Mammary epithelial cell (primary cell): ENCODE results near the gene SLC35A3.

ENCODE experiments used
- CTCF ChIP-seq, 2 donors: IDR thresholded peaks in 1 of 2; conservative IDR thresholded peaks in 1 of 2; 2 replicates each; pipeline ENCODE4 v1.5.1; 2011 to 2012; ENCODE audit warnings: inconsistent platforms in 2 of 2, low read length in 2 of 2, mild to moderate bottlenecking in 2 of 2, control low read depth in 1 of 2, low read depth in 1 of 2; ENCODE audit not compliant: insufficient read depth in 1 of 2; ENCODE audit errors: extremely low read depth in 1 of 2
- EZH2 ChIP-seq: IDR thresholded peaks from 2 replicates; pipeline ENCODE4 v1.6.1; 2012; ENCODE audit warnings: low read length, inconsistent platforms, borderline replicate concordance

DNA sequence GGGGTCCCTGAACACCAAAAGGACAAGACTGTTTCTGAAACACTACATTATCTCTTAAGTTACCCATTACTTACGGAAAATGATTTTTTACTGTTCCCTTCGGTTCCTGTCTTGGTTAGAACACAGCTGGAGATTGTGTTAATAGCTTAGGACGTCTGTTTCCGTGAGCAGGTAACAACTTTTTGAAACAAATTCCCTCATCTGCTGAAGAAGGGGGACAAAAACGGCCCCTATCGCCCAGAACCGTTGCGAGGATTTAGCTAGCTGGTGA, 67.8 kb downstream of the SLC35A3 start:
- TF ChIP-seq CTCF (conservative IDR thresholded peaks at IDR 0.05 in 1 of 2, IDR thresholded peaks at IDR 0.05 in 1 of 2; ENCODE audit: extremely low read depth in 1 of 2, insufficient read depth in 1 of 2, low read depth in 1 of 2, low read length in 2 of 2) = no peak
- TF ChIP-seq EZH2 = no peak
